ENCODE results near the gene CCDC92.

CCDC92 gene, protein sequence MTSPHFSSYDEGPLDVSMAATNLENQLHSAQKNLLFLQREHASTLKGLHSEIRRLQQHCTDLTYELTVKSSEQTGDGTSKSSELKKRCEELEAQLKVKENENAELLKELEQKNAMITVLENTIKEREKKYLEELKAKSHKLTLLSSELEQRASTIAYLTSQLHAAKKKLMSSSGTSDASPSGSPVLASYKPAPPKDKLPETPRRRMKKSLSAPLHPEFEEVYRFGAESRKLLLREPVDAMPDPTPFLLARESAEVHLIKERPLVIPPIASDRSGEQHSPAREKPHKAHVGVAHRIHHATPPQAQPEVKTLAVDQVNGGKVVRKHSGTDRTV

DNA sequence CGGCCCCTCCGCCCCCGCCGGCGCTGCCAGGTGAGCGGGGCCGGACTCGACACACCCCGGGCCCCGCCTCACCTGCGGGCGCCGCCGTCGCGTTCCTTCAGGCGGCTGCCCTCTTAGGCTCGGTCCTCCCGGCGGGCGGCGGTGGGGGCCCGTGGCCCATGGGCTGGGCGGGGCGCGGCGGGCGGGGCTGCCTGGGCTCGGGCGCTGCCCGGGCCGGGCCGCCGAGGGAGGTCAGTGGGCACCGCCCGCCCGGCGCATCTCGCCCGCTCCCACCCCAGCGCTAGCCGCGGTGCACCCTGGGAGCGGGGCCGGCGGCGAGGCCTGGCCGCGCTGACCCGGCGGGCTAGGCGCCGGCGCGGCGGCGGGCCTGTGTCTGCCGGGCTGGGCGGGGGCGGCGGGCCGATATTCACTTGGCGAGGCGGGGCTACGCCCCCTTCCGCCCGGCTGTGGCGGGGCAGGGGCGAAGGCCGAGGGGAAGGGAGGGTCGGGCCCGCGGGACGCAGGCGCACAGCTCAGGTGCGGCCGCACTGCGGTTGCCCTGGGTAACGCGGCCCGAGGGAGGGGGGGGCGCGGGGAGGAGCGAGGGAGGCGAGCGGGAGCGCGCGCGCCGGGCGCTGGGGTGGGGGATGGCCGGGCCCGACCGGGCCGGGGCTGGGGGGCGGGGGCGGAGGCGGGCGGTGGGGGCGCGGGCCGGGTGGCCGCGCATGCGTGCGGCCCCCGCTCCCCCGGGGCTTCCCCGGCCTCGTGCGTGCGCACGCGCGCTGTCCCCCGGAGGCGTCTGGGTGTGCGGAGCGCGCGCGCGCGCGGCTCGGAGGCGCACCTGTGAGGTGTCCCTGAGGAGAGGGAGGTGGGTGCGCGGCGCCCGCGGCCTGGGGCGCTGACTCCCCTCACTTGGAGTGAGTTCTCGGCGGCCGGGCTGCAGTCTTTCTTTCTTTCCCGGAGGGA is at the start of gene CCDC92, which contains the start of gene ZNF664:
Gene CCDC92 (minus strand): TSS at position 375 of the 945 bp plus-strand sequence. CDS start 28,526 bp downstream, outside the sequence.
Gene ZNF664 (plus strand): TSS at position 759 of the 945 bp plus-strand sequence. CDS start 38,930 bp downstream, outside the sequence.
- DNase-seq (ENCODE audit: low spot score), result peak; percentile 100

DNA sequence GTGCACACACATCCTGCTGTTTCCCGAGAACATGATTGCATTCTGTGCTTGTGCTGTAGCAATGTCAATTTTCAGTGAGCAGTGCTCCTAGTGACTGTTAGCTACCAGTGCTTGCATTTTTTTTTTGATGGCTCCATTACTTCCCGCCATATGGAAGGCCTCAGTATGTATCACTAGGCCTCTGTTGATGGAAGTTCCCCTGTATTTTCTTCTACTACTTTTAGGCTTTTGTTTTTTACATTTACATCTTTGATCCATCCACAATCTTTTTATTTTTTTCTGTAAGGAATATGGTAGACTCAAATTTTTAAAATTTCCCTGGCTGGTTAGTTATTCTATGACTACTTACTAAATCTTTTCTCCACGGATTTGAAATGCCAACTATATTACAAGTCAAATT is 49.5 kb upstream of the CCDC92 start:
- DNase-seq (ENCODE audit: low spot score), result no peak

DNA sequence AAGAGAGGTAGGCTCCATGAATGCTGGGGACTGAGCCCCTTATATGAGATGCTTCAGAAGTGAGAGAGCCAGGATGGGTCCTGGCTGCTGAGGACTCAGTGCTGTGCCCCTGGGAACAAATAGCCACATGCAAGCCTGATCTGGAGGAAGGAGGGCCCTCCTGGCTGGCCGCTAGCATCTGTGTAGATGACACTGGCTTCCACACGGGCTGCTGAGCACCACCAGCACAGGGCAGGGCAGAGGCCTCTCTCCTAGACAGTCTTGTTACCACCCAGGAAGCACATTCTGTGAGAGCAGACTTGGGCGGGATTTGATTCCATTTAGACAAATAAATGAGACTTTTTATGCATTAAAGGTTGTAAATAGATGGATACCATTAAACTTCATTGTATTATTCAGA is 48.4 kb upstream of the CCDC92 start:
- DNase-seq (ENCODE audit: low spot score), result no peak

DNA sequence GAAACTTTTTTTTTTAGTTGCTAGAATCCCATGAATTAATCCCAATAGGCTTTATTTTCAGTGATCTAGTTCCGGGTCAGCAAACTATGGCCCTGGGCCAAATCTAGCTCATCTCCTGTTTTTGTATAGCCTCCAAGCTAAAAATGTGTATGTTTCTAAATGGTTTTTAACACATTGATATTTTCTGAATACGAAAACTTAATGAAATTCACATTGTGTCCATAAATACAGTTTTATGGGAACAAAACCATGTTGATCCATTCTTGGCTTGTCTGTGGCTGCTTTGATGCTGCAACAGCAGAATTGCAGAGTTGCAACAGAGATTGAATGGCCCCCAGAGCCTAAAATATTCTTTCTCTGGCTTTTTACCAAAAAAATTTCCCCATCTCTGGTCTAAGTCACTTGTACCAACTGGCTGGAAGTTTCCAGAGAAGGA is 47.9 kb upstream of the CCDC92 start:
- no peak for DNase-seq (ENCODE audit: low spot score)

DNA sequence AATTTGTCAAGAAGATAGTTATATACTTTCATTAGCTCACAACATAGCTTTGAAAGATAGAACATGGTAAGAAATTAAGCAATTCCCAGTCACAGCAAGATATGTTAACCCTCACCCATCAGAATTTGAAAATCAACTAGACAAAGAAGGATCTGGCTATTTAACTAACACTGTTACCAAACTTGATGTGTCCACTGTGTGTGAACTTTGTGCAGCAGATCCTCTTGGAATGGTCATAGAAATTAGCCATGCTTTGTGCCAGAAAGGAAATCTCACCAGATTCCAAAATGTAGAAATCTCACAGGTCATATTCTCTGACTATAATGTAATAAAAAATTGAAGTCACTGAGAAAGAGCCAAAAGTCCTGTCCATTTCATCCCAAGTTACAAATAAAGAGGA is 46.5 kb upstream of the CCDC92 start:
- DNase-seq (ENCODE audit: low spot score), result no peak

DNA sequence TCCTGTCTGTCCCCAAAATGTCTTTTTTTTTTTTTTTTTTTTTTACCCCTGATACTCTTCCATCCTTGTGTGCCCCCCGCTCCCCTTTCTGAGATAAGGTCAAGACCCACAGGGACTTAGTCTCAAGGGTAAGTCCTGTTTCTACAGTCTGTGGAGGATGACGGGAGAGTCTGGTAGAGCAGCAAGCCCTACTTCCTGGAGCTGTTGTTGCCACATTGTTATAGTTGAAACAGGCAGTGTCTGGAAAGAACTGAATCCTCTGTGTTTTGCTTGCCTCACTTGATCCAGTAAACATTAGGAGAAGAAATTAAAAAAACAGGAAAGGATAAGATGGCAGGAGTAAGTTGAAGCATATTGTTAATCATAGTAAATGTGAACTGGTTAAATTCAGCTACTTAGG is 45.9 kb upstream of the CCDC92 start:
- DNase-seq (ENCODE audit: low spot score), result no peak

DNA sequence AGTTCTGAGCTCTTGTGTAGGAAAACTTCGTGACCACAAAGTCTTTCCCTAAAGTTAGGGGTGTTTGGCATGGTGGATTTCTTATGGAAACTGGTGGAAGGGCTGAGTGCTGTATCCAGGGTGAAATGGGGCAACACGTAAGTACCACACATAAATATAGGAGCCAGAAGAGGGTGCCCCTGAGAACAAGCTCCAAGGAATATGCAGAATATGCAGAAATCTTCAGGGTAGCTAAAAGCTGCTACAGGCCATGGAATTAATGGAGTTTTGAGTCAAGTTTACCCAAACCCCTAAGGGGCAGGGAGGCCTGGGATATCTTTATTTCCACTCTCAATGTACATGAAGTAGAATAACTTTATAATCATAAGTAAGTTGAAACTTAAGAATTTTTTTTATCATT is 44.4 kb upstream of the CCDC92 start:
- no peak for DNase-seq (ENCODE audit: low spot score)

DNA sequence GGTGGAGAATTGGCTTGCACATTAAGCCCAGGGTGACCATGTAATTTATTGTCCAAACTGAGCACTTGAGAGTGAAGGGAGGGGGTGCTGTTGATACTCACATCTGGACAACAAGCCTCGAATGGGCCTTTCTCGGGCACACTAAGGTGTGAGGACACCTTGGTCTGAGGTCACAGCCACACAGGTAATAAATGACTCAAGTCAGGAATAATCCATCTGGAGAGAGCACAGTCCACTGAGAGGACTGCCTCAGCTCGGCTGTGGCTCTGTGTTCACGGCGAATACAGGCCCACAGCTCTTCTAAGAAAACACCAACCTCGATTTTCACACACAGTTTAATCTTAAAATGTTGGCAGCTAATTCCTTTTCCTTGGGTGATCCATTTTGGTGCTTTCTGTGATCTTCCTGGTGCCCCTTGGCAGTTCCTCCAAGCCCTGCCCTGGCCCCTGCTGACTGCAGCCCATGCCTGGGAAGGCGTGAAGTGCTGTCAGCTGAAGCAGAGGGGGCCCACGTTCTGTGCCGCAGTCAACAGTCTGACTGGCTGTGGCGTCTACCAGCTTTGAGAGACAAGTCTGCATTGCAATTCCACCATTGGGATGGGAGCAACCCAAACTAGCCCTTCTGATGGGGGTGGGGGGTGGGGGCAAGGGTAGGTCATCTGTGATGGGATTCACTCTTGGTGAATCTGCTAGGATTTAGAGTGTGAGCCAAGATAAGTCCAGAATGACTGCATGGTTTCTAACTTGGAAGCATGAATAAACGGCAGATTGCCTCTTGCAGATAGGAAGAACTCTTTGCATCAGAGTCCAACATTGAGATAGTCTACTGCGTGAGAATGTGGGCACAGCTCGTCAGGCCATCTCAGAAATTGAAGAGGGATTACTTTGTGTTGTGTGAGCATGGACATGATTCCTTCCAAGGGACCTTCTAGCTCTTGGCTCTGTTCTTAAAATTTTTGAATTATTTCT is 43.1 kb upstream of the CCDC92 start:
- no peak for DNase-seq (ENCODE audit: low spot score)

DNA sequence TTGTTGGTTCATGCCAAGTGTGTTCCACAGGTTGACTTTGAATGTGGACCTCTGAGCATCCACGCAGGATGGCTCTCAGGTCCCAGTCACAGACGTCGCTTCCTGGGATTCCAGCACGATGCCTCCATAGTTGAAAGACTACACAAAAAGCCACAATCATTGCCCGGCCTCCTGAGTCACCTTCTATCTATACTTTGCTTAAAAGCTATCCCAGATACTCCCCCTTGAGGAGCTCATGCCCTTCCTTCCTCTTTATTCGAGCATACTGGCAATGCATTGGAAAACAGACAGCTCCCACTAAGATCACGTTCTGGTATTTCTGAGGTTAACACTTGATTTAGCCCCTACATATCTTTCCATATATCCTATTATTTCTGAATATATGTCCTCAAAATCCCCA is 40.4 kb upstream of the CCDC92 start:
- no peak for DNase-seq (ENCODE audit: low spot score)

DNA sequence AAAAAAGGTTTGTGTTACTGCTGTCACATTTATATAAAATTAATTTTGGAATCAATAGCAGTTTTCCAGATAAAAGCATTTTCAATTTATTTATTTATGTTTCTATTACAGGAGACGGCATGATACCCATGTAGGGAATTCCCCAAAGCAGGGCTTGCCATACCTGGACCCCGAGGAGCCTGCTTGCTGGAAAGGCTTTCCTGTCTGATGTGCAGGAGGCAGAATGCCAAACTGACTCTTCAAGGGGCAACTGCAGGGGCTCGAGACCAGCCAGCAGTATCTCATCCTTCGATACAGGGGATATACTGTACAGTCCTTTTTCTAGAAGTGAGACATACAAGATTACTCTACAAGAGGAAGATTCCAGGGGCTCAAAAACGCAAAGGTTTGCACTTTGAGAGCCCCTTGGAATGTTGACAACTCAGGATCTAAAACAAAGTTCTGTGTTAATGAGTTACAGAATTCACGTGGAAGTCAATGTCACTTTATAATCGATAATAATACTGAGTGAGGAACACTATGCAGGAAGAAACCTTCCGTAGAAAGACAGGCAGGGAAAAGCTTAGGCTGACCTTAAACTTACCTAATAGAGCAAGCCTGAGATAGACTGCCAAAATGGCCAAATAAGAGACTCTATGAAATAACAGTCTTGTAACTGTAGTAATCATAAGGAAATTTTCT is 38.9 kb upstream of the CCDC92 start:
- DNase-seq (ENCODE audit: low spot score), result no peak

DNA sequence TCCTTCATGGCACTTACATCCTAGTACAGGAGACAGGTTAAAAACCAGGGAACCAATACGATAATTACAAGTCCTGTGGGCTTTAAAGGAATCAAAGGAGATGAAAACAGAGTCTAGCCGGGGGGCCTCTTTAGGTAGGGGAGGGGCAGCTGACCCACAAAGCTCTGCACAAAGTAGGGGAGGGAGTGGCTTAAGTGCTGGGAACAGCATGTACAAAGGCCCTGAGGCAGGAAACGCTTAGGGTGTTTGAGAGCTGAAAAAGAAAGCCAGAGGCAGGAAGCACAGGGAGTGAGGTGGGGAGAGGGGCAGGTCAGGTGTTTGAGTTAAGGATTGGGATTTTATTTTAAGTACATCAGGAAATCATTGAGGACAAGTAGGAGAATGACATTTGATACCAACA is 38.1 kb upstream of the CCDC92 start:
- DNase-seq (ENCODE audit: low spot score), result no peak

DNA sequence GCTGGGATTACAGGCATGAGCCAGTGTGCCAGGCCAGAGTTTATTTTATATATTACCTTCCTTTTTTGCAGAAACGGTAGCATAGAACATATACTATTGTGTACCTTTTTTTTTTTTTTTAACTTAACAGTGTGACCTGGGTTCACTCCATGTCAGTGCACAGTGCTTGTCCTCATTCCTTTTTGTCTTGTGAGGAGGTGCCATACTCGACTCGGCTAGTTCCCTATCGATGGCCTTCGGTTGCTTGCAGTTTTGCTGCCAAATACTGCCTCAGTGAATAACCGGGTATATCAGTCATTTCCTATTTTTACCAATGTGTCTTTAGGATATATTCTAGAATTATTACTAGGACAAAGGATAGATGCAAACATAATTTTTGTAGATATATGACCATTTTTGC is 37.1 kb upstream of the CCDC92 start:
- DNase-seq (ENCODE audit: low spot score), result no peak

DNA sequence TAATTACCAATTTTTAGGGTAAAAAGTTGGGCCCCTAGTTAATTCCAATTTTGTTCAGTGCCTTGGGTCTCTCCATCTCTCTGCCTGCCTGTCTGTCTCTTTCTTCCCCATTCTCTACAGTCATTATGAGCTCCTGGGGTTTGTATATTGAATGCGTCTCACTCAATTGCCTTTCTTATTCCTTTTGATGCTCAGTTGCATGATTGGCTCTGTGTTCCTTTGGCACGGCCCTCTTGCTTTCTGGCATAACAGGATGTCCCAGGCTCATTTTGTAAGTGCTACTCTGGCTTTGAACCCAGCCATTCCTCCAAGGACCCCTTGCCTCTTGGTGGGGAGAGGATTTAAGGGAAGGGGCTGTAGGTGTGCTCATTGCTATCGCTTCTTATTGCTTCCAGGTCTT is 36.0 kb upstream of the CCDC92 start:
- DNase-seq (ENCODE audit: low spot score), result no peak

DNA sequence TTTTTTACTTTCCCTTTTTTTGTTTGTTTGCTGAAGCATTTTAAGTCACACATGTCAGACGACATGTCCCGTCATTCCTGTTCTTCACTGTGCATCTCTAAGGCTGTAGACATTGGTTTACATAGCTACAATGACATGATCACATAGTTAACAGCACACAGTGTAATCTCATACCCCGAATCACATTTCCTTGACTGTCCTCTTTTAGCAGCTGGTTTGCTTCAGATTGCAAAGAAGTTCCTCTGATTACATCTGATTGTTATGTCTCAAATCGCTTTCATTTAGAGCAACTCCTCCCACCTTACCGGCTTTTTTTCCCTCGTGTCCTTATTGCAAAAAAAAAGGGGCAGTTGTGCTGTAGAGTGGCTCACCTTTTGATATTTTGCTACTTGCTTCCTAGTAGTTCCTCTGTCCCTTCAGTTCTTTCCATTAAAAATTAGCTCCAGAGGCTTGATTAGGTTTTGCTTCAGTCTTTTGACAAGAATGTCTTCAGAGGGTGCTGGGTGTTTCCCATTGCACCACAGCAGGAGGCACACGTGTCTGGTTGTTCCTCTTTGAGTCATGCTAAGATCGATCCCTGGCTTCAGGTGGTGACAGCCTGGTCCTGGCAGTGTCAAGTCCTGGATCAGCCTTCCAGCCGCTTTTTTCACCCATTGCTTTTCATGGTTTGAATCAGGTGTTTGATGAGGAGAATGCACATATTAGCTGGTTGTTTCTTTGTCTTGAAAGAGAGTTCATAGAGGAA is 35.4 kb upstream of the CCDC92 start:
- DNase-seq (ENCODE audit: low spot score), result no peak

DNA sequence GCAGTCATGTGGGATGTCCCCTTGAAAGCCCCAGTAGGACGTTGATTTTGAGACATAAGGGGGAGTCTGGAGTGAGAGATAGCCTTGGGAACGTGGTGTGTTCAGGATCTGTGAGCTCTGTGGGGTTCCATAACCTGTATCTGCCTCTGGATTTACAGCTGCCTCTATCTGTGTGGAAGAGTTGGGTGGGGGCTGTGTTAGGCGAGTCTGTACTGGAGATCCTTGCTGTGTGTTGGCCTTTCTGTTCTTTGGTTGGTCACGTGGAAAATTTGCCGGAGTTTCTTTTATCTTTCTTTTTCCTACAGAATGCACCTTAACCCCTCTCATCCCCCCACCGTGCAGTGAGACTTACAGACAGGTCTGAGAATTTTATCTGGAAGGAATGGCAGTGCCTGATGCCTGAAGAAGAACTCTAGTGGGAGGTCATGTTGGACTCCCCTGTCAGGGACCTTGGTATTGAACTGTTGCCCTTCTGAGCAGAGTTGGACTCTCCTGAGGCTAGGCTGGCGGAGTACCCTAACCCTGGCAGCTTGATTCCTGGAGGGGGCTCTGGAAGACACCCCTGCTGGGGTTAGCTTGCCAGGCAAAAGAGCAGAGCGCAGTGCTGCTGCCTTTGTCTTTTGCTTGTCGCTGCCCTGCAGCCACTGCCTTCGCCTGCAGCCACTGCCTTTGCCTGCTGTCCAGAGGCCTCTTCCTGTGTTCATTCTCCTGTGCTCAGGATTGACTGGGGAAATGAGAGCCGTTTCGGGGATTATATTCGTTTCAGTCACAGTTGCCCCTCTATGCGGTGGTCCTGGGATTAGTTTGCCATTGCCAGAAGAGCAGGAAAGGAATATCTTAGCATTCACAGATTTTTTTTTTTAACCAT is 34.4 kb upstream of the CCDC92 start:
- no peak for DNase-seq (ENCODE audit: low spot score)

DNA sequence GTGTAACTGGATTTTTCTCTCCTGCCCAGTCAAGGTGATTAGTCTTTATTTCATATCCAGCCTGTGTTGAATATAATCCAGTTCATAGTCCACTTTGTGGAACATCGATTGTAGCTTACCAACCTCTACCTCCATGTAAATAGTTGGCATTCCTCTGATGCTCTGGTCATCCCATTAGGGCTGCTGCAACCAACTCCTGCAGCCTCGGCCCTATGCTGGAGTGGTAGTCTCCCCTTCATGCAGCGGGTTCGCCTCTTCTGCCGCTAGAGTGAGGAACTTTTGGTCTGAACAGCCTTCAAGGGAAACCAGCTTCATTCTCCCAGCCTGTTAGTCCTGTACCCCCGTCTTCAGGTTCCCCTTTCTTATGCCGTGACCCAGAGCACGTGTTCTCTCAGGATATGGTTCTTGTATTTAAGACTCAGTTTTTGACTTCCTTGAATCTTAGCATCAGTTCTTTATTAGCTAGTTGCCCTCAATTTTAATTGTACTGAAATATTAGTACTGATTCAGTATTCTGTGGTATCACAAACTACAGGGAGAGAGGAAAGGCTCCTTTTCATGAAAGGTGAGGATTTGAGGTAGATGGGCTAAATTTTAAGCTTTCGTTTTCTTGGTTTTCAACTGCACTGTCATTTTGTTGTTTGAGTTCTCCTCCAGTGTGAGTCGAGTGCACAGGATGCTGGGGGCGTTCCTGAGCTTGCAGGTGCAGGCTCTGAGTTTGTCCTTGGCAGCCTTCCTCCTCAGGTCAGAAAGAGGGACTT is 33.6 kb upstream of the CCDC92 start:
- no peak for DNase-seq (ENCODE audit: low spot score)

DNA sequence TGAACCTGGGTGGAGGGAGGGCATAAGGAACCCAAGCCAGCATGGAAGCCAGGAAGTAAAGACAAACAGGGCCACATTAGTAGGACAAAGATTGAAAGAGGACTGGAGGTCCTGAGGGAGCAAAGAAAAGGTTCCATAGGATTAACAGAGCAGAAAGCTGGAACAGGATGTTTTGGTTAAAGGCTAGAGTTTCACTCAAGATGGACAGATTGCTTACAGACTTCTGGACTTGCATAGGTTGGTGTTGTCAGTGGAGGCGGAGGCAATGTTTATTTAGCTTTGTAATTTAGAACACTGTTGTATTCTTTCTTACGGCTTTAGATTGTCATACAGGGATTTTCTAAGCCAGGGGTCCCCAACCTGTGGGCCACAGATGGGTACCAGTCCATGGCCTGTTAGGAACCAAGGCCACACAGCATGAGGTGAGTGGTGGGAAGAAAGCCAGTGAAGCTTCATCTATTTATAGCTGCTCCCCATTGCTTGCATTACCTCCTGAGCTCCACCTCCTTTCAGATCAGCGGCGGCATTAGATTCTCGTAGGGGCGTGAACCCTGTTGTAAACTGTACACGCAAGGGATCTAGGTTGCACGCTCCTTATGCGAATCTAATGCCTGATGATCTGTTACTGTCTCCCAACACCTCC is 31.7 kb upstream of the CCDC92 start:
- peak; percentile 16 for DNase-seq (ENCODE audit: low spot score)

DNA sequence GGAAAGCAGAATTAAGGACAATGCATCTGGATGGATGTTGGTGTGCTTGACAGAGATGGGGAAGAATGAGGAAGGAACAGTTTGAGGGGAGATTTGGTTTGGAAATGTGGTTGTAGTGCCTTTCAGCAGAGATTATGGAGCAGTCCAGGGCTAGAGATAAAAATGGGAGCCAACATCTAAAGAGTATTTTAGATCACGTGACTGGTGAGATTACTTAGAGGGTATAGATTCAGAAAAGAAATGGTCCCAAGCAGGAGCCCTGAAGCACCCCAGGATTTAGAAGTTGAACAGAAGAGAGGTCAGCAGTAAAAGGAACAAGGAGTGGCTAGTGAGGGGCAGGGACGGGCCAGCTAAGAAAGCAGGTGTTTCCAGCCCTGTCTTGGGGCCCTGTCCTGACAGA is 30.0 kb upstream of the CCDC92 start:
- no peak for DNase-seq (ENCODE audit: low spot score)
